Neural progenitor cell (in vitro differentiated cells): ENCODE data around the gene USF2. TPM values are rescaled to one million over a fixed set of nuclear protein-coding genes. Genes with fewer than 3 reads are reported as not detected.

Experiments
- DNase-seq: peaks from one replicate; pipeline ENCODE4 v3.0.0-alpha.2; 2016; ENCODE audit warnings: low spot score
- H2AFZ ChIP-seq: fragments of 200-600 bp; sonication (generic); replicated peaks from 2 replicates; pipeline ENCODE4 v1.6.1; 2016; ENCODE audit warnings: antibody characterized with exemption
- H3F3A ChIP-seq: fragments of 200-600 bp; sonication (generic); 2 replicates; pipeline ENCODE4 v1.6.1; 2016; ENCODE audit warnings: antibody characterized with exemption, low read depth
- H3K27ac ChIP-seq: fragments of 200-600 bp; sonication (generic); 2 replicates; pipeline ENCODE4 v1.5.1; 2016; ENCODE audit warnings: mild to moderate bottlenecking
- H3K27me3 ChIP-seq: fragments of 200-600 bp; sonication (generic); 2 replicates; pipeline ENCODE4 v1.6.1; 2016; ENCODE audit warnings: mild to moderate bottlenecking, moderate library complexity
- H3K36me3 ChIP-seq: fragments of 200-600 bp; sonication (generic); 2 replicates; pipeline ENCODE4 v1.5.1; 2016
- H3K4me1 ChIP-seq: fragments of 200-600 bp; sonication (generic); 2 replicates; pipeline ENCODE4 v1.6.1; 2016; ENCODE audit warnings: mixed run types
- H3K4me2 ChIP-seq: fragments of 200-600 bp; sonication (generic); 2 replicates; pipeline ENCODE4 v1.6.1; 2016
- H3K4me3 ChIP-seq: fragments of 200-600 bp; sonication (generic); 2 replicates; pipeline ENCODE4 v1.5.1; 2016
- H3K79me2 ChIP-seq: fragments of 200-600 bp; sonication (generic); 2 replicates; pipeline ENCODE4 v1.6.1; 2016; ENCODE audit warnings: low read depth
- H3K9ac ChIP-seq: fragments of 200-600 bp; sonication (generic); 2 replicates; pipeline ENCODE4 v1.6.1; 2016
- H3K9me3 ChIP-seq: fragments of 200-600 bp; sonication (generic); 2 replicates; pipeline ENCODE4 v1.5.1; 2016; ENCODE audit warnings: low read depth
- H4K20me1 ChIP-seq: fragments of 200-600 bp; sonication (generic); 2 replicates; pipeline ENCODE4 v1.6.1; 2016; ENCODE audit warnings: low read depth
- H3K27ac Mint-ChIP-seq: 3 replicates; pipeline ENCODE4 v1.8.0; 2021; ENCODE audit warnings: mixed read lengths
- H3K27me3 Mint-ChIP-seq: 2 replicates; pipeline ENCODE4 v1.8.0; 2022; ENCODE audit warnings: low read depth, mild to moderate bottlenecking, inconsistent platforms, moderate library complexity, mixed read lengths; ENCODE audit not compliant: insufficient read depth
- H3K36me3 Mint-ChIP-seq: 3 replicates; pipeline ENCODE4 v1.8.0; 2021; ENCODE audit warnings: mixed read lengths
- H3K4me1 Mint-ChIP-seq: 3 replicates; pipeline ENCODE4 v1.8.0; 2021; ENCODE audit warnings: mixed read lengths
- H3K4me3 Mint-ChIP-seq: 3 replicates; pipeline ENCODE4 v1.8.0; 2021; ENCODE audit warnings: mild to moderate bottlenecking, moderate library complexity, mixed read lengths
- H3K9me3 Mint-ChIP-seq: 3 replicates; pipeline ENCODE4 v1.8.0; 2020; ENCODE audit warnings: mixed read lengths
- CTCF ChIP-seq: fragments of 200-600 bp; sonication (generic); IDR thresholded peaks from 2 replicates; pipeline ENCODE4 v1.5.1; 2017; ENCODE audit warnings: antibody characterized with exemption, mild to moderate bottlenecking
- EZH2 ChIP-seq: fragments of 200-600 bp; sonication (generic); IDR thresholded peaks from 2 replicates; pipeline ENCODE4 v1.6.1; 2017; ENCODE audit warnings: antibody characterized with exemption, mild to moderate bottlenecking, moderate library complexity
- EZH2phosphoT487 ChIP-seq: fragments of 200-600 bp; sonication (generic); IDR thresholded peaks from 2 replicates; pipeline ENCODE4 v1.6.1; 2017; ENCODE audit warnings: antibody characterized with exemption
- total RNA-seq: library from RNA; depleted of rRNA; stranded (reverse); fragments of >200 nt; gene quantifications from 2 replicates; pipeline ENCODE4 v1.2.3, GENCODE V29; 2015; ENCODE audit warnings: low replicate concordance

Gene USF2
- total RNA-seq, 1 donor from 2014 or later = 46.8 TPM

DNA sequence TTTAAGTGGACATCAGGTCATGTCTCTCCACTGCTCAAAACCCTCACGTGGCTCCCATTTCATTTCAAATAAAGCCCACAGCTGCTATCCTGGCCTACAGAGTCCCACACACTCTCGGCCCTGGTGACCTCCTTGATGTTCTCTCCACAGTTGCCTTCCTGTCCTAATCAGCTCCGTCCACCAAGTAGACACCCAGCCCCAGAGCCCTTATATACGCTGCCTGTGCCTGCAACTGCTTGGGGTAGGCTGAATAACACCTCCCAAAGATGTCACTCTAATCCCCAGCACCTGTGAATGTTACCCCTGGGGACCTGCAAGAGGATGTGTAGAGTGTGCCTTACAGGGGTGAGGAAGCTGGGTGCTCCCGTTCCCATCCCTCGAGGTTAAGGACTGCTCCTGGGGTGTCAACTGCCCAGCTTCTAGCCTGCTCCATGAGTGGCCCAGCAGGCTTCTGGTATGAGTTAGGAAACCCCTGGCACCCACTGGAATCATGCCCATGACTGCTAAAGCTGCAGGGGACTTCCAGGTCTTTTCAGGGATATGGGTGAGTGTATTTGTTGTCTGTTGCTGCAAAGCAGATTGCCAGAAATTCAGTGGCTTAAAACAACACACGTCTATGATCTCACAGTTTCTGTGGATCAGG is 46.3 kb upstream of the USF2 start:
- no peaks in the 10 kb centered on the region for H3K36me3 ChIP-seq
- no peak overlapping the region for H3K27ac ChIP-seq
- TF ChIP-seq EZH2phosphoT487 = no peak
- H4K20me1 ChIP-seq = no peaks in the 10 kb centered on the region
- H3K36me3 Mint-ChIP-seq = no peaks in the 10 kb centered on the region
- no peaks in the 10 kb centered on the region for H3F3A ChIP-seq
- H3K9me3 Mint-ChIP-seq = peaks cover 7% of the 10 kb centered on the region
- no peaks in the 10 kb centered on the region for H3K27me3 ChIP-seq
- H3K4me1 ChIP-seq = no peaks in the 10 kb centered on the region
- H3K27ac Mint-ChIP-seq = no peak overlapping the region
- no peak overlapping the region for H3K4me3 ChIP-seq
- H3K9me3 ChIP-seq = no peaks in the 10 kb centered on the region
- H3K9ac ChIP-seq = no peak overlapping the region
- H3K4me1 Mint-ChIP-seq = no peaks in the 10 kb centered on the region
- DNase-seq = no peak
- H3K4me3 Mint-ChIP-seq = no peak overlapping the region
- no peak overlapping the region for H2AFZ ChIP-seq
- peaks cover 7% of the 10 kb centered on the region for H3K27me3 Mint-ChIP-seq
- H3K4me2 ChIP-seq = no peak overlapping the region
- no peaks in the 10 kb centered on the region for H3K79me2 ChIP-seq

DNA sequence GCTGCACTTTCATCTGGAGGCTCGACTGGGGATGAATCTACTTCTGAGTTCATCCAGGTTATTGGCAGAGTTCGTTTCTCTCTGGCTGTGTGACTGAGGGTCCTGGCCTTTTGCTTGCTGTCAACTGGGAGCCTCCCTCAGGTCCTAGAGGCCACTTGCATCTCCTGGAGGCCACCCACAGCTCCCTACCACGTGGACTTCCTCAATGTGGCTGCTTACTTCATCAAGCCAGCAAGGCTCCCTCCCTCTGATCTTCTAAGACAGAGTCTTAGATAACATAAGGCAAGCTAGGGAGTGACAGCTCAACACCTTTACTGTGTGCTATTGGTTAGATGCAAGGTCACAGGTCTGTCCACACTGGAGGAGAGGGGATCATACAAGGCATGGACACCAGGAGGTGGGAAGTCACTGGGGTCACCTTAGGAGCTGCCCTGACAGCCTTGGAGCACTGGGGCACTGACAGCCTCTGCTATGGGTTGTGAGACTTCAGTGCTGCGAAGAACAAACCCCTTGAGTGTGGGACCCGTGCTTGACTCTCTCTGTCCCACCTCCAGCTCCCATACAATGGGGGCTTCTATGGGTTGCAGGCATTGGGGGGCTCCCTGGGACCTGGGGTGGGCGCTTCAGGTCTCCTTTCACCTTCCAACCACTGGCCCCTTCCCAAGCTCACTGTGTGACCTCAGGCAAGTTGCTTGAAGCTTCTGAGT is 45.5 kb upstream of the USF2 start:
- Histone ChIP-seq H3K4me1 (no peaks in the 10 kb centered on the region), H4K20me1 (no peaks in the 10 kb centered on the region), H3K9me3 (no peaks in the 10 kb centered on the region), H3K4me3 (no peak overlapping the region), H3K36me3 (no peaks in the 10 kb centered on the region), H2AFZ (no peak overlapping the region), H3K4me2 (no peak overlapping the region), H3K27me3 (no peaks in the 10 kb centered on the region), H3K27ac (no peak overlapping the region), H3K9ac (no peak overlapping the region), H3F3A (no peaks in the 10 kb centered on the region), H3K79me2 (no peaks in the 10 kb centered on the region)
- TF ChIP-seq EZH2 = no peak
- TF ChIP-seq CTCF = no peak
- TF ChIP-seq EZH2phosphoT487 = no peak
- Mint-ChIP-seq H3K4me3 (no peak overlapping the region), H3K27me3 (peaks cover 7% of the 10 kb centered on the region), H3K9me3 (peaks cover 5% of the 10 kb centered on the region), H3K4me1 (no peaks in the 10 kb centered on the region), H3K27ac (no peak overlapping the region), H3K36me3 (no peaks in the 10 kb centered on the region)
- DNase-seq = no peak

GRCh38 chr19:35223862-35224505 is 44.8 kb upstream of the USF2 start:
- Mint-ChIP-seq H3K9me3 (peaks cover 5% of the 10 kb centered on the region), H3K27me3 (peaks cover 7% of the 10 kb centered on the region), H3K27ac (no peak overlapping the region), H3K4me3 (no peak overlapping the region), H3K4me1 (no peaks in the 10 kb centered on the region), H3K36me3 (no peaks in the 10 kb centered on the region)
- Histone ChIP-seq H3K4me2 (no peak overlapping the region), H4K20me1 (no peaks in the 10 kb centered on the region), H3K27ac (no peak overlapping the region), H3K9me3 (no peaks in the 10 kb centered on the region), H3K4me1 (no peaks in the 10 kb centered on the region), H3K79me2 (no peaks in the 10 kb centered on the region), H2AFZ (no peak overlapping the region), H3K4me3 (no peak overlapping the region), H3K36me3 (no peaks in the 10 kb centered on the region), H3K27me3 (no peaks in the 10 kb centered on the region), H3K9ac (no peak overlapping the region), H3F3A (no peaks in the 10 kb centered on the region)
- TF ChIP-seq CTCF (no peak), EZH2 (no peak)
- no peak for DNase-seq
